A549 (cell line): ENCODE data around the gene LRRC4C. TPM values are rescaled to one million over a fixed set of nuclear protein-coding genes. Genes with fewer than 3 reads are reported as not detected.

ENCODE experiments used
- ATAC-seq, 2 experiments: fragments of 200-7000 bp in 1 of 2; fragments of >200 bp in 1 of 2; cut with Nextera tagmentation in 1 of 2; cut with Tn5 transposase in 1 of 2; 3 replicates each; pipeline versions ENCODE4 v1.8.0 to v1.9.1; 2018 to 2020; ENCODE audit warnings: mild to moderate bottlenecking in 1 of 2, moderate library complexity in 1 of 2
- CTCF ChIA-PET: fragments of 300-600 bp; sonication (Branson Sonifier 250); formaldehyde crosslinking; extraction: SDS; loops from one replicate; lab custom pipeline; 2021; ENCODE audit warnings: antibody characterized with exemption, inconsistent platforms; lab: Yijun Ruan, JAX
- POLR2A ChIA-PET: fragments of 350-600 bp; formaldehyde crosslinking; extraction: SDS; loops from one replicate; lab custom pipeline; 2021; ENCODE audit warnings: antibody characterized with exemption, inconsistent platforms; lab: Yijun Ruan, JAX
- DNase-seq, 2 experiments: peaks; one replicate each; pipeline versions ENCODE4 v3.0.0 to v3.0.0-alpha.2; 2011 to 2016; ENCODE audit warnings: low read depth in 1 of 2, low spot score in 1 of 2
- FAIRE-seq: peaks from 2 replicates; lab custom pipeline; 2011; peaks lifted over from hg19 to GRCh38; lab: Jason Lieb, UNC
- H3K27ac ChIP-seq, 2 experiments: fragments of >200 bp; sonication (Bioruptor Twin); formaldehyde crosslinking; 3 replicates each; pipeline ENCODE4 v1.5.1; 2016 to 2017
- H3K4me1 ChIP-seq: fragments of >200 bp; sonication (Bioruptor Twin); formaldehyde crosslinking; 3 replicates; pipeline ENCODE4 v1.6.1; 2016
- H3K4me2 ChIP-seq: fragments of >200 bp; sonication (Bioruptor Twin); formaldehyde crosslinking; 3 replicates; pipeline ENCODE4 v1.6.1; 2016
- H3K4me3 ChIP-seq: fragments of >200 bp; sonication (Bioruptor Twin); formaldehyde crosslinking; 3 replicates; pipeline ENCODE4 v1.5.1; 2016
- H3K9me3 ChIP-seq: fragments of >200 bp; sonication (Bioruptor Twin); formaldehyde crosslinking; 3 replicates; pipeline ENCODE4 v1.6.1; 2016
- ATOH8 ChIP-seq: fragments of 250-450 bp; sonication (Bioruptor Pico); IDR thresholded peaks from 2 replicates; pipeline ENCODE4 v1.5.0; 2020; ENCODE audit warnings: low read depth, mild to moderate bottlenecking, moderate library complexity
- CEBPB ChIP-seq, 2 experiments: fragments of >200 bp in 1 of 2; sonication (Bioruptor Twin) in 1 of 2; formaldehyde crosslinking in 1 of 2; IDR thresholded peaks; 2 replicates each; pipeline ENCODE4 v1.6.1; 2012 to 2016
- CHD2 ChIP-seq: fragments of 150-350 bp; IDR thresholded peaks from 2 replicates; pipeline ENCODE4 v1.6.1; 2014; ENCODE audit warnings: low read length; ENCODE audit not compliant: partially characterized antibody
- CHD4 ChIP-seq: fragments of 200-600 bp; sonication (generic); IDR thresholded peaks from 2 replicates; pipeline ENCODE4 v1.6.1; 2016; ENCODE audit warnings: antibody characterized with exemption, mild to moderate bottlenecking, borderline replicate concordance
- EHMT2 ChIP-seq: fragments of 200-600 bp; sonication (generic); IDR thresholded peaks from 2 replicates; pipeline ENCODE4 v1.6.1; 2016; ENCODE audit warnings: antibody characterized with exemption, low read depth, mild to moderate bottlenecking, moderate library complexity
- EP300 ChIP-seq, 2 experiments: fragments of >200 bp; sonication (Bioruptor Twin); formaldehyde crosslinking; IDR thresholded peaks; 2 replicates in 1 of 2; 3 replicates in 1 of 2; pipeline ENCODE4 v1.6.1; 2016 to 2017
- ESRRA ChIP-seq: fragments of 150-350 bp; IDR thresholded peaks from 2 replicates; pipeline ENCODE4 v1.6.1; 2014; ENCODE audit warnings: mild to moderate bottlenecking, low read length, borderline replicate concordance
- FOSB ChIP-seq: fragments of 250-450 bp; sonication (Bioruptor Pico); IDR thresholded peaks from 2 replicates; pipeline ENCODE4 v1.5.0; 2020; ENCODE audit warnings: mild to moderate bottlenecking, moderate library complexity
- HEYL ChIP-seq: fragments of 250-450 bp; sonication (Bioruptor Pico); IDR thresholded peaks from 2 replicates; pipeline ENCODE4 v1.8.0; 2021; ENCODE audit warnings: mild to moderate bottlenecking, moderate library complexity
- HOXB13 ChIP-seq: fragments of 250-450 bp; sonication (Bioruptor Pico); IDR thresholded peaks from 2 replicates; pipeline ENCODE4 v1.5.0; 2020; ENCODE audit warnings: low read depth, mild to moderate bottlenecking, moderate library complexity
- JUN ChIP-seq, 2 experiments: fragments of >200 bp; sonication (Bioruptor Twin); formaldehyde crosslinking; IDR thresholded peaks; 2 replicates in 1 of 2; 3 replicates in 1 of 2; pipeline ENCODE4 v1.6.1; 2016 to 2017
- KDM1A ChIP-seq: fragments of 200-600 bp; sonication (generic); IDR thresholded peaks from 2 replicates; pipeline ENCODE4 v1.6.1; 2016; ENCODE audit warnings: low read depth, mild to moderate bottlenecking
- KDM5A ChIP-seq: fragments of 200-600 bp; sonication (generic); IDR thresholded peaks from 2 replicates; pipeline ENCODE4 v1.6.1; 2016; ENCODE audit warnings: antibody characterized with exemption, mild to moderate bottlenecking
- MAFK ChIP-seq: fragments of 450-650 bp; IDR thresholded peaks from 2 replicates; pipeline ENCODE4 v1.6.1; 2014; ENCODE audit not compliant: partially characterized antibody
- NR3C1 ChIP-seq: fragments of >200 bp; sonication (Bioruptor Twin); formaldehyde crosslinking; IDR thresholded peaks from 3 replicates; pipeline ENCODE4 v1.6.1; 2017
- PHF8 ChIP-seq: fragments of 200-600 bp; sonication (generic); IDR thresholded peaks from 2 replicates; pipeline ENCODE4 v1.6.1; 2016; ENCODE audit warnings: low read depth, mild to moderate bottlenecking, antibody characterized with exemption, moderate library complexity, borderline replicate concordance
- POLR2AphosphoS2 ChIP-seq: conservative IDR thresholded peaks from 2 replicates; pipeline ENCODE4 v1.6.1; 2012; ENCODE audit warnings: low read length, improper control_type of control experiment, inconsistent platforms
- RAD21 ChIP-seq, 2 experiments: fragments of >200 bp in 1 of 2; sonication (Bioruptor Twin) in 1 of 2; formaldehyde crosslinking in 1 of 2; IDR thresholded peaks in 1 of 2; conservative IDR thresholded peaks in 1 of 2; 2 replicates in 1 of 2; 3 replicates in 1 of 2; pipeline ENCODE4 v1.6.1; 2012 to 2018; ENCODE audit warnings: inconsistent platforms in 1 of 2
- REST ChIP-seq: fragments of 200-600 bp; sonication (generic); IDR thresholded peaks from 2 replicates; pipeline ENCODE4 v1.6.1; 2016; ENCODE audit warnings: antibody characterized with exemption, mild to moderate bottlenecking, moderate library complexity
- SREBF2 ChIP-seq: fragments of 450-650 bp; IDR thresholded peaks from 2 replicates; pipeline ENCODE4 v1.6.1; 2014; ENCODE audit warnings: mild to moderate bottlenecking, moderate library complexity
- TFCP2L1 ChIP-seq: fragments of 250-450 bp; sonication (Bioruptor Pico); IDR thresholded peaks from 2 replicates; pipeline ENCODE4 v1.5.0; 2021; ENCODE audit warnings: mild to moderate bottlenecking
- USF2 ChIP-seq: fragments of 450-650 bp; IDR thresholded peaks from 2 replicates; pipeline ENCODE4 v1.6.1; 2014; ENCODE audit warnings: antibody characterized with exemption
- ZFP36 ChIP-seq: fragments of 450-650 bp; IDR thresholded peaks from 2 replicates; pipeline ENCODE4 v1.6.1; 2014; ENCODE audit warnings: borderline replicate concordance; ENCODE audit not compliant: partially characterized antibody
- WGBS: methylation state at CpG from one replicate; pipeline ENCODE4 v1.1.6; 2017; ENCODE audit errors: missing lambda C conversion rate; 5-methylcytosine and 5-hydroxymethylcytosine counted together
- polyA plus RNA-seq, 4 experiments: library from polyadenylated mRNA; depleted of rRNA in 3 of 4; stranded (reverse); fragments of >200 nt; fragmentation: RNase III in 1 of 4; extraction: RNeasy Plus Mini Kit Qiagen cat#74134 plus additional on column Dnase treatment in 1 of 4; gene quantifications; 2 replicates in 3 of 4; 3 replicates in 1 of 4; pipeline ENCODE4 v1.2.3, GENCODE V29; 2011 to 2017
- TF ChIP-seq, protein P1 (sequence below): IDR thresholded peaks from 2 replicates; pipeline ENCODE4 v1.6.1; 2012
- TF ChIP-seq, protein P2 (sequence below): IDR thresholded peaks from 2 replicates; pipeline ENCODE4 v1.6.1; 2012
- TF ChIP-seq, protein P3 (sequence below): IDR thresholded peaks from 2 replicates; pipeline ENCODE4 v1.6.1; 2012; ENCODE audit warnings: low read depth, borderline replicate concordance

Gene LRRC4C
- polyA plus RNA-seq, 2 of the 4 experiments (the other 2 are of a cell fraction), result not detected

DNA sequence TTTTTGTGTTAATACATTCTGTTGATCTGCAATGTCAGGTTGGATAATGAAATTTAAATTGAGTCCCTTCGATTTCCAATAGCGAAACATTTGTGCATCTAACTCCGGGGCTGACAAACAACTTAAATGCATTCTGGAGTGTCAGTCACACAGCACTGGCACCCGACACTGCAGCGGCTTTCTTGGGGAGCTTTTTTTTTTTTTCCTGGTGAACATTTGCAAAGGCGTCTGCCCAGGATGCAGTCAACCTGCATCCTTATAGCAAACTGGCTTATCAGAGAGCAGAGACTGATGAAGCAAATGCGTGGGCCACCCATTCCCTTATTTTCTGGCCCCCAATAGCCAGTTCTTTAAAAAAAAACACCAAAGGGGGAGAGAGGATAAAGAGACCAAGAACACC is 1167.7 kb downstream of the LRRC4C start:
- no peak for FAIRE-seq

DNA sequence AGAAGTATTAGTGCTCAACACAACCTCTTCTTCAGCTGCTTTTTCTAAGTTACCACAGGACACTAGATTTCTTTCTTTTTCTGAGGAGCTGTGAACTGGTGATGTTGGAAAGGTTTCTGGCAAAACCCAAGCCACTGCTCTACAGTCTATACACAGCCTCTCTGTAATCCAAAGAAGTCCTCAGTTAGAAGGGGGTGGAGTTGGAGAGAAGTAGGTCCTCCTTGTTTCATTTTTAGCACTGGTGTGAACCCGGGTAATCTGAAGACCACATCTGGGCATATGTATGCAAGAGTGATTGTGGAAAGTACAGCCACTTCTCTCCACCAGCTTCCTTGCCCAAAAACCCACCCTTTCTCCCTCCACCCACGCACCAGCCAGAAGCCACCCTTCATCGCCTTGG is 1168.1 kb downstream of the LRRC4C start:
- no peak overlapping the region for H3K4me2 ChIP-seq
- TF ChIP-seq SREBF2, result no peak
- TF ChIP-seq CEBPB (IDR thresholded peaks at IDR 0.05), result no peak
- TF ChIP-seq ATOH8 (CRISPR knock-in tag), result no peak
- TF ChIP-seq KDM1A, result no peak
- no peak for TF ChIP-seq NR3C1
- no peak for TF ChIP-seq CHD4
- TF ChIP-seq EP300 (IDR thresholded peaks at IDR 0.05), result no peak
- TF ChIP-seq, protein P1, sequence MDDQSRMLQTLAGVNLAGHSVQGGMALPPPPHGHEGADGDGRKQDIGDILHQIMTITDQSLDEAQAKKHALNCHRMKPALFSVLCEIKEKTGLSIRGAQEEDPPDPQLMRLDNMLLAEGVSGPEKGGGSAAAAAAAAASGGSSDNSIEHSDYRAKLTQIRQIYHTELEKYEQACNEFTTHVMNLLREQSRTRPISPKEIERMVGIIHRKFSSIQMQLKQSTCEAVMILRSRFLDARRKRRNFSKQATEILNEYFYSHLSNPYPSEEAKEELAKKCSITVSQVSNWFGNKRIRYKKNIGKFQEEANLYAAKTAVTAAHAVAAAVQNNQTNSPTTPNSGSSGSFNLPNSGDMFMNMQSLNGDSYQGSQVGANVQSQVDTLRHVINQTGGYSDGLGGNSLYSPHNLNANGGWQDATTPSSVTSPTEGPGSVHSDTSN, result no peak
- TF ChIP-seq PHF8, result no peak
- no peak for TF ChIP-seq JUN (IDR thresholded peaks at IDR 0.05)
- no peak for TF ChIP-seq CHD2
- TF ChIP-seq REST, result no peak
- no peak for TF ChIP-seq RAD21 (conservative IDR thresholded peaks at IDR 0.05 in 1 of 2, IDR thresholded peaks at IDR 0.05 in 1 of 2)
- TF ChIP-seq MAFK, result no peak
- TF ChIP-seq, protein P2, sequence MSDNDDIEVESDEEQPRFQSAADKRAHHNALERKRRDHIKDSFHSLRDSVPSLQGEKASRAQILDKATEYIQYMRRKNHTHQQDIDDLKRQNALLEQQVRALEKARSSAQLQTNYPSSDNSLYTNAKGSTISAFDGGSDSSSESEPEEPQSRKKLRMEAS, result no peak
- TF ChIP-seq TFCP2L1 (CRISPR knock-in tag), result no peak
- FAIRE-seq (no peak), DNase-seq (no peak), ATAC-seq (no peak)
- 43% methylated on average over 3 of the region's 3 CpGs for WGBS
- POLR2A ChIA-PET, result no interaction called here
- H3K27ac ChIP-seq, result no peak overlapping the region
- H3K4me3 ChIP-seq, result no peak overlapping the region
- CTCF ChIA-PET, result no interaction called here
- no peaks in the 10 kb centered on the region; the same call in 2 of the 3 replicates for H3K9me3 ChIP-seq
- H3K4me1 ChIP-seq, result peaks cover 4% of the 10 kb centered on the region; the same call in 1 of the 3 replicates

More for the DNA sequence above, 1167.7 kb downstream of the LRRC4C start:
- WGBS, result 52% methylated on average over 7 of the region's 7 CpGs
- Histone ChIP-seq H3K4me3 (no peak overlapping the region), H3K4me2 (no peak overlapping the region), H3K9me3 (no peaks in the 10 kb centered on the region; the same call in 2 of the 3 replicates), H3K4me1 (peaks cover 4% of the 10 kb centered on the region; the same call in 1 of the 3 replicates), H3K27ac (no peak overlapping the region)
- POLR2A ChIA-PET, result no interaction called here
- CTCF ChIA-PET, result no interaction called here
- ATAC-seq, result no peak
- no peak for DNase-seq
- no peak for TF ChIP-seq EP300 (IDR thresholded peaks at IDR 0.05)
- no peak for TF ChIP-seq ATOH8 (CRISPR knock-in tag)
- no peak for TF ChIP-seq POLR2AphosphoS2
- no peak for TF ChIP-seq ZFP36
- TF ChIP-seq, protein P3, sequence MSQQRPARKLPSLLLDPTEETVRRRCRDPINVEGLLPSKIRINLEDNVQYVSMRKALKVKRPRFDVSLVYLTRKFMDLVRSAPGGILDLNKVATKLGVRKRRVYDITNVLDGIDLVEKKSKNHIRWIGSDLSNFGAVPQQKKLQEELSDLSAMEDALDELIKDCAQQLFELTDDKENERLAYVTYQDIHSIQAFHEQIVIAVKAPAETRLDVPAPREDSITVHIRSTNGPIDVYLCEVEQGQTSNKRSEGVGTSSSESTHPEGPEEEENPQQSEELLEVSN, result no peak
- TF ChIP-seq USF2, result no peak
- no peak for TF ChIP-seq HOXB13 (CRISPR knock-in tag)
- no peak for TF ChIP-seq ESRRA
- TF ChIP-seq KDM5A, result no peak
- TF ChIP-seq HEYL (CRISPR knock-in tag), result no peak
- TF ChIP-seq EHMT2, result no peak
- TF ChIP-seq FOSB, result no peak
